ENCODE measurements around the gene CD33. TPM values are rescaled to one million over a fixed set of nuclear protein-coding genes. Genes with fewer than 3 reads are reported as not detected.
A peak's percentile ranks its signal among the peaks of the same experiment; 100 is the strongest.

The CD33 gene
- total RNA-seq, 1 experiment from 2014 or later: 0.35 TPM

GRCh38 chr19:51246164-51246552 lies 21.3 kb downstream of the CD33 start:
- H3K14ac ChIP-seq (ENCODE audit: insufficient read depth, low read length): no peak overlapping the region
- no peak for DNase-seq
- no peak overlapping the region for H3K27ac ChIP-seq (ENCODE audit: insufficient read length, low read depth, low read length)
- H2BK120ac ChIP-seq (ENCODE audit: low read depth, low read length, poor library complexity, severe bottlenecking): no peak overlapping the region
- no peak overlapping the region for H2BK15ac ChIP-seq (ENCODE audit: low read depth, low read length)
- H3K9me3 ChIP-seq (ENCODE audit: control insufficient read depth, low read depth, low read length): no peaks in the 10 kb centered on the region
- H2AFZ ChIP-seq (ENCODE audit: low read length): no peak overlapping the region
- no peaks in the 10 kb centered on the region for H3K79me1 ChIP-seq (ENCODE audit: insufficient read depth, low read depth, low read length, poor library complexity, severe bottlenecking)
- no peak for TF ChIP-seq CTCF (conservative IDR thresholded peaks at IDR 0.05)
- H3T11ph ChIP-seq (ENCODE audit: low read length): no peak overlapping the region
- Mint-ChIP-seq H3K4me3 (no peak overlapping the region), H3K9me3 (peaks cover 0 to 70% of the 10 kb centered on the region in 2 experiments; a peak in 2 of 5 replicates), H3K36me3 (ENCODE audit: insufficient read depth in 1 of 3, low read depth in 3 of 3) (peaks cover 0 to 4% (median 0%) of the 10 kb centered on the region in 3 experiments; a peak in 2 of 7 replicates), H3K4me1 (peaks cover 0 to 5% of the 10 kb centered on the region in 2 experiments; a peak in 1 of 4 replicates), H3K27me3 (ENCODE audit: low read depth) (peaks cover 9% of the 10 kb centered on the region), H3K27ac (peak overlapping the region in 1 of 3 experiments; percentile 40; a peak in 1 of 7 replicates)
- no peak overlapping the region for H3K9ac ChIP-seq (ENCODE audit: extremely low read depth, insufficient read length, low read length)
- WGBS (ENCODE audit: extremely low coverage, insufficient read length, low lambda C conversion rate): no CpG with 5 or more reads among the region's 5 CpGs
- no peak overlapping the region for H2BK20ac ChIP-seq (ENCODE audit: low read depth, low read length, poor library complexity, severe bottlenecking)
- H3K23me2 ChIP-seq (ENCODE audit: insufficient read length, low read depth, low read length, poor library complexity, severe bottlenecking): no peaks in the 10 kb centered on the region
- H2BK5ac ChIP-seq (ENCODE audit: insufficient read length, low read length): no peak overlapping the region
- H3K4me1 ChIP-seq (ENCODE audit: insufficient read depth, low read length): no peaks in the 10 kb centered on the region
- no peak overlapping the region for H3K56ac ChIP-seq (ENCODE audit: insufficient read length, low read depth, low read length)
- H3K4me2 ChIP-seq (ENCODE audit: insufficient read depth, insufficient read length, low read length): no peak overlapping the region
- H3K79me2 ChIP-seq (ENCODE audit: insufficient read depth, low read length): no peaks in the 10 kb centered on the region
- no peaks in the 10 kb centered on the region for H3K27me3 ChIP-seq (ENCODE audit: insufficient read depth, low read length)
- no peak overlapping the region for H3K4ac ChIP-seq (ENCODE audit: low read depth, low read length)
- H3K18ac ChIP-seq (ENCODE audit: insufficient read length, low read depth, low read length): no peak overlapping the region
- no peak overlapping the region for H4K5ac ChIP-seq (ENCODE audit: insufficient read length, low read depth, low read length)
- no peak overlapping the region for H2BK12ac ChIP-seq (ENCODE audit: insufficient read length, low read depth, low read length)
- no peak overlapping the region for H2AK5ac ChIP-seq (ENCODE audit: insufficient read length, low read length)
- no peak overlapping the region for H4K8ac ChIP-seq (replicated peaks; ENCODE audit: insufficient read length, low read depth, low read length)
- H4K20me1 ChIP-seq (ENCODE audit: control insufficient read depth, insufficient read depth, insufficient read length): no peaks in the 10 kb centered on the region
- H3K23ac ChIP-seq (ENCODE audit: insufficient read length, low read depth, low read length): no peak overlapping the region
- H4K91ac ChIP-seq (ENCODE audit: insufficient read length, low read depth, low read length): no peak overlapping the region

Measured in H9 (cell line).